ENCODE data around the gene RHOB. TPM values are rescaled to one million over a fixed set of nuclear protein-coding genes. Genes with fewer than 3 reads are reported as not detected.

The RHOB gene
- total RNA-seq, 2 experiments from 2014 or later: 25.9 to 26.6 TPM

DNA sequence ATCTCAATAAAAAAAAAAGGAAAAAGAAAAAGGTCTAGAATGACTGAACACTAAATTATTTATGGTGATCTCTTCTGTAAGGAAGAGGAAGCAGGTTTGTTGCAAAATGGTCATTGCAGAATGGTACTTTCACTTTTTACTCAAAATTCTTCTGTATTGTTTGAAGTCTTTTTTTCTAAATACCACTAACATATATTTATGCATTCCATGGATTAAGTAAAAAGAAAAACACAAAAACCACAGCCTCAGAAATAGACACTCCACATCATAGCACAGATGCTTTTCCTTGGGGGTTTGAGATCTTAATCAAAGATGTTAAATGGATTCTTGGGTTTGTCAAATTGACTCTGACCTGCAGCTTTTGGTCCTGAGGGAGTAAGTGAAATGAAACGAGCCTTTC is 47.4 kb downstream of the RHOB start:
- no peak overlapping the region for H3K27ac Mint-ChIP-seq
- H3K9me3 Mint-ChIP-seq: no peaks in the 10 kb centered on the region
- intact Hi-C loops (cut with DNase I, micrococcal nuclease): no loop called here
- H3K4me3 Mint-ChIP-seq: no peak overlapping the region
- ChIA-PET POLR2A (no interaction called here), CTCF (no interaction called here)
- no peak overlapping the region for H3K4me3 ChIP-seq (ENCODE audit: low read length)
- H3K4me1 Mint-ChIP-seq (ENCODE audit: low read depth): no peaks in the 10 kb centered on the region
- no peaks in the 10 kb centered on the region for H3K4me1 ChIP-seq (ENCODE audit: insufficient read depth, low read length)
- H3K36me3 Mint-ChIP-seq (ENCODE audit: low read depth): no peaks in the 10 kb centered on the region
- peaks cover 6% of the 10 kb centered on the region for H3K27me3 Mint-ChIP-seq
- TF ChIP-seq, protein P1, sequence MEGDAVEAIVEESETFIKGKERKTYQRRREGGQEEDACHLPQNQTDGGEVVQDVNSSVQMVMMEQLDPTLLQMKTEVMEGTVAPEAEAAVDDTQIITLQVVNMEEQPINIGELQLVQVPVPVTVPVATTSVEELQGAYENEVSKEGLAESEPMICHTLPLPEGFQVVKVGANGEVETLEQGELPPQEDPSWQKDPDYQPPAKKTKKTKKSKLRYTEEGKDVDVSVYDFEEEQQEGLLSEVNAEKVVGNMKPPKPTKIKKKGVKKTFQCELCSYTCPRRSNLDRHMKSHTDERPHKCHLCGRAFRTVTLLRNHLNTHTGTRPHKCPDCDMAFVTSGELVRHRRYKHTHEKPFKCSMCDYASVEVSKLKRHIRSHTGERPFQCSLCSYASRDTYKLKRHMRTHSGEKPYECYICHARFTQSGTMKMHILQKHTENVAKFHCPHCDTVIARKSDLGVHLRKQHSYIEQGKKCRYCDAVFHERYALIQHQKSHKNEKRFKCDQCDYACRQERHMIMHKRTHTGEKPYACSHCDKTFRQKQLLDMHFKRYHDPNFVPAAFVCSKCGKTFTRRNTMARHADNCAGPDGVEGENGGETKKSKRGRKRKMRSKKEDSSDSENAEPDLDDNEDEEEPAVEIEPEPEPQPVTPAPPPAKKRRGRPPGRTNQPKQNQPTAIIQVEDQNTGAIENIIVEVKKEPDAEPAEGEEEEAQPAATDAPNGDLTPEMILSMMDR (IDR thresholded peaks at IDR 0.05): no peak
- no peaks in the 10 kb centered on the region for H3K27me3 ChIP-seq (ENCODE audit: control insufficient read depth in 1 of 2, insufficient read depth in 2 of 2, low read length in 2 of 2)
- H3K9me3 ChIP-seq (ENCODE audit: control insufficient read depth in 1 of 2, insufficient read depth in 1 of 2, low read length in 2 of 2): no peaks in the 10 kb centered on the region
- DNase-seq: no peak
- ATAC-seq (ENCODE audit: poor library complexity): no peak
- H3K27ac ChIP-seq (ENCODE audit: low read depth in 1 of 2, low read length in 2 of 2): no peak overlapping the region
- H3K36me3 ChIP-seq (ENCODE audit: insufficient read depth, low read length): no peaks in the 10 kb centered on the region

DNA sequence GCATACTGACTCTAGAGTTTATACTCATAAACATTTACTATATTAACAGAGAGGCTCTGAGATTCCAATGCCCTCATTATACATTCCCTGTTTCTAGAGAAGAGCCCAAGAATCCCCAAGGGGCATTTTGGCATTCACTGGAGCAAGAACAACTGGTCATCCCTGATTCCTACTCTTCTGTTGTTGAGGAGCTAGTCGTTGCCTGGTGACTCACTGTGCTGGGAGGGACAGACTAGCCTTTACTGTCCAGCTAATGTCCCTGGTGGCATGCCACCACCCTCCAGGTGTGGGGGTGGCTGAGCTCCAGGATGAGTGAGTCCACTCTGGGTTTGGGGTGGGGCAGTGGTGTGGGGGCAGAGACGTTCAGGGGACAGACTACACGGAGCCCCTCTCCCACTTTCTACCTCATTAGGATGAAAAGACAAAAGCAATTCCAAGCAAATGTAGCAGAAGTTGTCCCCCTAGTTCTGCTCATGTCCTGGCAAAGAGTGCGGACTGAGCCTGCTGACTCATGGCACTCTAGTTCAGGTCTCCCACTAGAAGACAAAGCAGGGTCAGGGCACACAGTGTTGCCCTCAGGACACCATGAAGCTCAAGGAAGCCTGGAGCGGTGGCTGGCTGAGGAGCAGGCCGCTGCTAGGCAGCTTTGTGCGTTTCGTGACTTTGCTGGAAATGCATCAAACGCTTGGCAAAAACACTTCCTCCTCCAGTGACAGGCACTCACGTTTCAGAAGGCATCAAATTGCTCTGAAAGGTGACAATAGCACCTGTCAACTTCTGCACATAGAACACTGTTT is 49.4 kb downstream of the RHOB start:
- H3K9me3 Mint-ChIP-seq: no peaks in the 10 kb centered on the region
- peaks cover 11% of the 10 kb centered on the region for H3K27me3 Mint-ChIP-seq
- H3K36me3 Mint-ChIP-seq (ENCODE audit: low read depth): no peaks in the 10 kb centered on the region
- TF ChIP-seq, protein P1 (IDR thresholded peaks at IDR 0.05): no peak
- Histone ChIP-seq H3K27me3 (ENCODE audit: control insufficient read depth in 1 of 2, insufficient read depth in 2 of 2, low read length in 2 of 2) (peaks cover 0 to 5% of the 10 kb centered on the region in 2 experiments), H3K4me3 (ENCODE audit: low read length) (no peak overlapping the region), H3K9me3 (ENCODE audit: control insufficient read depth in 1 of 2, insufficient read depth in 1 of 2, low read length in 2 of 2) (no peaks in the 10 kb centered on the region), H3K36me3 (ENCODE audit: insufficient read depth, low read length) (no peaks in the 10 kb centered on the region), H3K4me1 (ENCODE audit: insufficient read depth, low read length) (no peaks in the 10 kb centered on the region), H3K27ac (ENCODE audit: low read depth in 1 of 2, low read length in 2 of 2) (no peak overlapping the region)
- no peak overlapping the region for H3K27ac Mint-ChIP-seq
- POLR2A ChIA-PET: no interaction called here
- DNase-seq (no peak), ATAC-seq (ENCODE audit: poor library complexity) (no peak)
- CTCF ChIA-PET: no interaction called here
- intact Hi-C loops (cut with DNase I, micrococcal nuclease): no loop called here
- no peak overlapping the region for H3K4me3 Mint-ChIP-seq
- no peaks in the 10 kb centered on the region for H3K4me1 Mint-ChIP-seq (ENCODE audit: low read depth)

DNA sequence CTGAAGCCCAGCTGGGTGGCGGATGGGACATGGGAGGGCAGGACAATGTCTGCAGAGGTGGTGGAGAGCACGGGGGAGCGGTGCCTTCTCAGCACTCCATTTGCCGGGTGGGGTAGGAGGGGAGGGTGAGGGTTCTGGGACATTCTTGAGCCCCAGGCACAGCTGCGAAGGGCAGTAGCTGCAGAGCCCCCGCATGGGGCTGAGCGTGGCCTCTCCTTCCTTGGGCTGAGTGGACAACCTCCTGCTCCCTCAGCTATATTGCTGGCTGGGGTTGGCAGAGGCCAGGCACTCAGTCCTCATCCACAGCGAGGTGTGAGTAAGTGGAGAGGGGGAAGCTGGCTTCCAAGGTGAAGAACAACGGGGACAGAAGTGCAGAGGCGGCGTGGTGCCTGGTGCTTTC is 50.1 kb downstream of the RHOB start:
- intact Hi-C loops (cut with DNase I, micrococcal nuclease): no loop called here
- no peak for DNase-seq
- Histone ChIP-seq H3K27me3 (ENCODE audit: control insufficient read depth in 1 of 2, insufficient read depth in 2 of 2, low read length in 2 of 2) (peaks cover 0 to 5% of the 10 kb centered on the region in 2 experiments), H3K4me3 (ENCODE audit: low read length) (no peak overlapping the region), H3K4me1 (ENCODE audit: insufficient read depth, low read length) (no peaks in the 10 kb centered on the region), H3K9me3 (ENCODE audit: control insufficient read depth in 1 of 2, insufficient read depth in 1 of 2, low read length in 2 of 2) (no peaks in the 10 kb centered on the region), H3K27ac (ENCODE audit: low read depth in 1 of 2, low read length in 2 of 2) (no peak overlapping the region), H3K36me3 (ENCODE audit: insufficient read depth, low read length) (no peaks in the 10 kb centered on the region)
- ChIA-PET CTCF (no interaction called here), POLR2A (no interaction called here)
- TF ChIP-seq, protein P1 (IDR thresholded peaks at IDR 0.05): no peak
- H3K27me3 Mint-ChIP-seq: peaks cover 11% of the 10 kb centered on the region
- H3K4me3 Mint-ChIP-seq: no peak overlapping the region
- ATAC-seq (ENCODE audit: poor library complexity): no peak
- H3K9me3 Mint-ChIP-seq: no peaks in the 10 kb centered on the region
- H3K27ac Mint-ChIP-seq: no peak overlapping the region
- no peaks in the 10 kb centered on the region for H3K4me1 Mint-ChIP-seq (ENCODE audit: low read depth)
- H3K36me3 Mint-ChIP-seq (ENCODE audit: low read depth): no peaks in the 10 kb centered on the region

Other genes with a start within 250 kb of the RHOB start
- gene SDC1, start 221.9 kb upstream of the RHOB start, total RNA-seq: not detected
- 10 to 100 TPM; 94.9 to 95.4 TPM for gene PUM2, start 96.2 kb upstream of the RHOB start, total RNA-seq
- gene HS1BP3, start 204.0 kb downstream of the RHOB start, total RNA-seq: 10 to 100 TPM in 1 of 2 experiments, 1 to 10 TPM in 1; 8.8 to 10.1 TPM
- gene GDF7, start 220.1 kb downstream of the RHOB start, total RNA-seq: under 1 TPM; 0.05 to 0.14 TPM